ENCODE results near the gene PNN.

Gene PNN

DNA sequence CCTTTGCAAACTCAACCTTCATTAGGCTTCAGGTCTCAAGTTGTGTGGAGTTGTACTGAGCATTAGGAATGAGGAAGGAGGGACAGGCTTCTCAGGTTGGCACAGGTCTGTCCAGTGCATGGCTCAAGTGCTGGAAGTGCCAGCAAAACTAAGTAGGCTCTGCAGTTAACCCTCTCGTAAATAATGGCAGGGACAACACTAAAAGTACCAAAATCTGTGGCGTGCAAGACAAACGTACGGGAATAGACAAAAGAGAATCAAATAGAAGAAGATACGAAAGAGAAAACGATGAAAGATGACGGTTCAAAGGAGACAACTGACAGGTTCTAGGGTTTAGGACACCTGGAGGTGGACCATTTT is 5.5 kb upstream of the PNN start:
- H3K27me3 ChIP-seq (replicated peaks), result no peaks in the 10 kb centered on the region
- peak overlapping the region; percentile 96 for H3K4me3 ChIP-seq (ENCODE audit: low read depth, low read length)
- peaks cover under 1% of the 10 kb centered on the region for H3K36me3 ChIP-seq (replicated peaks)
- in situ Hi-C loops (cut with HindIII; ENCODE audit: low pct_ligation_motif_present, low sequenced_read_pairs), result no loop called here
- peak overlapping the region; percentile 92 for H3K27ac ChIP-seq
- DNase-seq, result no peak
- TF ChIP-seq, protein P1, sequence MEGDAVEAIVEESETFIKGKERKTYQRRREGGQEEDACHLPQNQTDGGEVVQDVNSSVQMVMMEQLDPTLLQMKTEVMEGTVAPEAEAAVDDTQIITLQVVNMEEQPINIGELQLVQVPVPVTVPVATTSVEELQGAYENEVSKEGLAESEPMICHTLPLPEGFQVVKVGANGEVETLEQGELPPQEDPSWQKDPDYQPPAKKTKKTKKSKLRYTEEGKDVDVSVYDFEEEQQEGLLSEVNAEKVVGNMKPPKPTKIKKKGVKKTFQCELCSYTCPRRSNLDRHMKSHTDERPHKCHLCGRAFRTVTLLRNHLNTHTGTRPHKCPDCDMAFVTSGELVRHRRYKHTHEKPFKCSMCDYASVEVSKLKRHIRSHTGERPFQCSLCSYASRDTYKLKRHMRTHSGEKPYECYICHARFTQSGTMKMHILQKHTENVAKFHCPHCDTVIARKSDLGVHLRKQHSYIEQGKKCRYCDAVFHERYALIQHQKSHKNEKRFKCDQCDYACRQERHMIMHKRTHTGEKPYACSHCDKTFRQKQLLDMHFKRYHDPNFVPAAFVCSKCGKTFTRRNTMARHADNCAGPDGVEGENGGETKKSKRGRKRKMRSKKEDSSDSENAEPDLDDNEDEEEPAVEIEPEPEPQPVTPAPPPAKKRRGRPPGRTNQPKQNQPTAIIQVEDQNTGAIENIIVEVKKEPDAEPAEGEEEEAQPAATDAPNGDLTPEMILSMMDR (IDR thresholded peaks at IDR 0.05; ENCODE audit: low read depth, low read length, missing control alignments), result no peak

GRCh38 chr14:39173198-39173597 is 1.9 kb upstream of the PNN start:
- no peak overlapping the region for H3K27ac ChIP-seq
- in situ Hi-C loops (cut with HindIII; ENCODE audit: low pct_ligation_motif_present, low sequenced_read_pairs), result no loop called here
- TF ChIP-seq, protein P1 (IDR thresholded peaks at IDR 0.05; ENCODE audit: low read depth, low read length, missing control alignments), result no peak
- no peak for DNase-seq
- peaks cover 21% of the 10 kb centered on the region for H3K36me3 ChIP-seq (replicated peaks)
- H3K27me3 ChIP-seq (replicated peaks), result no peaks in the 10 kb centered on the region
- no peak overlapping the region for H3K4me3 ChIP-seq (ENCODE audit: low read depth, low read length)

GRCh38 chr14:39175445-39176262 is 600 bp downstream of the PNN start:
- TF ChIP-seq, protein P1 (IDR thresholded peaks at IDR 0.05; ENCODE audit: low read depth, low read length, missing control alignments), result no peak
- H3K27me3 ChIP-seq (replicated peaks), result no peaks in the 10 kb centered on the region
- in situ Hi-C loops (cut with HindIII; ENCODE audit: low pct_ligation_motif_present, low sequenced_read_pairs), result no loop called here
- peaks cover 43% of the 10 kb centered on the region for H3K36me3 ChIP-seq (replicated peaks)
- H3K27ac ChIP-seq, result peak overlapping the region; percentile 88
- DNase-seq, result no peak
- peak overlapping the region; percentile 97 for H3K4me3 ChIP-seq (ENCODE audit: low read depth, low read length)

DNA sequence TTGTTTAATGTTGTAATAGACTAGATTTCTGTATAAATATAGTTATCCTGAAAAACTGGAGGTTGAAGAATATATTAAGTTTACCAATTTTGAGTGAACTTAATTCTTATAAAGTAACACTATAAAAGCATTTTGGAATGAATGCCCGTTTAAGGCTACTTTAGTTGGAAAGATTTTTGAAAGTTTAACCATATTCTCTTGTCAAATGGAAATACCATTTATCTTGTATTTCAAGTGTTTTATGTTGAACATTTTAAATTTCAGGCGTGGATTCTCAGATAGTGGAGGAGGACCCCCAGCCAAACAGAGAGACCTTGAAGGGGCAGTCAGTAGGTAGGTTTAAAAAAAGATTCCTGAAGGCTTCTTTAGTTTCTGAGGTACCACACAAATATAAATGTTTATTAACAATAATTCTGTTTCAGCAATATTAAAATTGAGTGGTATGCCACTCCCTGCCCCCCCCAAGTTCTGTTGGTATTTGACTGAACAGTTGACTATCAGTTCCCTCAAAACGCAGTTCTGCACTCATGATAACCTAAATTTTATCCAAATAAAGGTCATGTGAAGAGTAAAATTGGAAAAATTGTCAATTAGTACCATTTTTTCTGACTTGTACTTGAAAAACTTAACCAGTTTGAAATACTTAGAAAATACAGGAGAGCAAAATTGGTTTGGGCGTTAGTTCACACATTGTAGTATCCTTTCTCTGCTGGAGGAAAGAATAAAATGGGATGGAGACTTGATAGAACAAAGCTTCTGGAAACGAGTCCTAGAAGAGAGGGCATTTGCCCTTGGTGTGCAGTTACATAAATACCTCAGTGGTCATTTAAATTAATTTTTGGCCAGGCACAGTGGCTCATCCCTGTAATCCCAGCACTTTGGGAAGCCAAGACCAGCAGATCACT is 1.5 kb downstream of the PNN start:
- Histone ChIP-seq H3K27ac (no peak overlapping the region), H3K4me3 (ENCODE audit: low read depth, low read length) (peak overlapping the region; percentile 97), H3K27me3 (replicated peaks) (no peaks in the 10 kb centered on the region), H3K36me3 (replicated peaks) (peaks cover 52% of the 10 kb centered on the region)
- DNase-seq, result no peak
- TF ChIP-seq, protein P1 (IDR thresholded peaks at IDR 0.05; ENCODE audit: low read depth, low read length, missing control alignments), result no peak
- in situ Hi-C loops (cut with HindIII; ENCODE audit: low pct_ligation_motif_present, low sequenced_read_pairs), result no loop called here

DNA sequence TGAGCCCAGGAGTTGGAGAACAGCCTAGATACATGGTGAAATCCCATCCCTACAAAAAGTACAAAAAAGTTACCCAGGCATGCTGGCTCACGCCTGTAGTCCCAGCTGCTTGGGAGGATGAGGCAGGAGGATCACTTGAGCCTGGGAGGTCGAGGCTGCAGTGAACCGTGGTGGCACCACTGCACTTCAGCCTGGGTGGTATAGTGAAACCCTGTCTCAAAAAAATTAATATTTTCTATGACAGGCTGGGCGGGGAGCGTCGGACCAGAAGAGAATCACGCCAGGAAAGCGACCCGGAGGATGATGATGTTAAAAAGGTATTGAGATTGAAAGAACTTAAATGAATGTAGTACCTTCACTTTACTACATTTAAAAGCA is 2.1 kb downstream of the PNN start:
- Histone ChIP-seq H3K27ac (no peak overlapping the region), H3K36me3 (replicated peaks) (peaks cover 56% of the 10 kb centered on the region), H3K27me3 (replicated peaks) (no peaks in the 10 kb centered on the region), H3K4me3 (ENCODE audit: low read depth, low read length) (no peak overlapping the region)
- no peak for DNase-seq
- in situ Hi-C loops (cut with HindIII; ENCODE audit: low pct_ligation_motif_present, low sequenced_read_pairs), result no loop called here
- TF ChIP-seq, protein P1 (IDR thresholded peaks at IDR 0.05; ENCODE audit: low read depth, low read length, missing control alignments), result no peak

Measured in brain microvascular endothelial cell (primary cell).